ENCODE data around the gene MARCHF4.

MARCHF4 gene, protein sequence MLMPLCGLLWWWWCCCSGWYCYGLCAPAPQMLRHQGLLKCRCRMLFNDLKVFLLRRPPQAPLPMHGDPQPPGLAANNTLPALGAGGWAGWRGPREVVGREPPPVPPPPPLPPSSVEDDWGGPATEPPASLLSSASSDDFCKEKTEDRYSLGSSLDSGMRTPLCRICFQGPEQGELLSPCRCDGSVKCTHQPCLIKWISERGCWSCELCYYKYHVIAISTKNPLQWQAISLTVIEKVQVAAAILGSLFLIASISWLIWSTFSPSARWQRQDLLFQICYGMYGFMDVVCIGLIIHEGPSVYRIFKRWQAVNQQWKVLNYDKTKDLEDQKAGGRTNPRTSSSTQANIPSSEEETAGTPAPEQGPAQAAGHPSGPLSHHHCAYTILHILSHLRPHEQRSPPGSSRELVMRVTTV

DNA sequence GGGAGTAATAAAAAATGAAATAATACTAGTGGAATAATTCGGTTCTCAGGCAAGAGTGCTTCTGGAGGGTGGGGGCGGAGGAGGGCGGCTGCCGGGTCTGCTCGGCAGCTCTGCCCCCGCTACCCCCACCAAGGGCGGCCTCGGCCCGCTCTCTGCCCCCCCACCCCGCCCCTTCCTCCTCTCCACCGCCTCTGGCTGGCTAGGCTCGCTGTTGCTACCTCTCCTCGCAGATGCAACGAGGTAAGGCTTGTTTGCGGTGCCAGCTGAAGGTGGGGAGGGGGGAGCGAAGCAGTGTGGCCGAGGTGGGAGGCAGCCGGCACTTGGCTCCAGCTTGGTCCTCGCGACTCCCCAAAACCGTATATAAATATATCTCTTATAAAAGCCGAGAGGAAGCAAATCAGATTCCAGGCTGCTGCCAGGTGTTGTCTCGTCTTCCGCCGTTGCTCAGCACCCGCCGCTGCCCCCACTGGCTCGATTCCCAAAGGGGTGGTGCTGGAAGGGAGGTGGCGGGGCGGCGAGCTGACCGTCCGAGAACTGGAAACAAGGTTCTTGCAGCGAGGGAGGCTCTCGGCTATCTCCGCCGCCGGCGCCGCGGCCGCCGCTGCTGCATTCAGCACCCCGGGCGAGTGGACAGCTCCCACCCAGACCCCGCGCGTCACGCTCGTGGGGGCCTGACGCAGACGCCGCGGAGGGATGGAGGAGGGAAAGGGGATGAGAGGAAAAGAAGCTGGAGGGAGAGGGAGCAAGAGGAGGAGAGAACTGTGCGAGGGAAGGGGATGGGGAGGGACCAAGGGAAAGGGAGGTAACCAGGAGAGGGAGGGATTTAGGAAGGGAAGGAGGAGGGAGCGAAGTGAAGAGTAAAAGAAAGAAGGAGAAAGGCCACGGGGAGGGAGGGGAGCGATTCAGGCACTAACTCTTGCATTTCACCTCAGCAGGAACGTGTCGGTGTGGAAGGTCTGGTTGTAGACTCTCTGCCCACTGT, at the start of gene MARCHF4:
Gene MARCHF4 (minus strand): TSS at position 763 of the 982 bp plus-strand sequence. CDS start 2,223 bp downstream, outside the sequence.
- peak; percentile 24 for DNase-seq

DNA sequence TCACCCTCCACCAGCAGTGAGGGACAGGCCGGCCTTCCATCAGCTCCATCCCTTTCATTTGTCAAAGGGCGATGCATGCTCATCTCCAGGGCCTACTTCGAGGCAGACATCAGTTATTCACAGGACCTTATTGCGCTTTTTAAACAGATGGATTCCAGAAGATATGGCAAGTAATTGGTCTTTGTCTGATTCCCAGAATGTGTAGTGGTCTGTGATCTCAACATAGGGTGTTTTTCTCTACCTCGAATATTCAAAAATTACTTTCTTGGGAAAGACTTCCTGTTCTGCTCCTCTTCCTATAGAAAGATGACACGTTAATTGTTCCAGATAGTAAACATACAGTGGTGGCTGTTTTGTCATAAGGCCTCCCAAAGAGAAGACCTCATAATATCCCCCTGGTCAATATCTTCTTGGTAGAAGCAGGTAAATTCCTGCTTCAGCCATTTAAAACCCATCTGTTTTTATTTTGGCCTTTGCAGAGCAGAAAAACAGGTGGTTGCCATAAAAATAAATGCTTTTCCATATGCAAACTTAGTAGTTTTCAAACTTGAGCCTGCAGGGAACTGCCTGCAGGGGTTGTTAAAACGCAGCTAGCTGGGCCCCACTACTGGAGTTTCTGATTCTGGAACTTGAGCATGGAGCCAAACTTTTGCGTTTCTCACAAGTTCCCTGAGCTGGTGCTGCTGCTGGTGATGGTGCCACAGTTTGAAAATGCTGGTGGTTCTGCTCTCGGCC, 48.3 kb upstream of the MARCHF4 start:
- no peak for DNase-seq

DNA sequence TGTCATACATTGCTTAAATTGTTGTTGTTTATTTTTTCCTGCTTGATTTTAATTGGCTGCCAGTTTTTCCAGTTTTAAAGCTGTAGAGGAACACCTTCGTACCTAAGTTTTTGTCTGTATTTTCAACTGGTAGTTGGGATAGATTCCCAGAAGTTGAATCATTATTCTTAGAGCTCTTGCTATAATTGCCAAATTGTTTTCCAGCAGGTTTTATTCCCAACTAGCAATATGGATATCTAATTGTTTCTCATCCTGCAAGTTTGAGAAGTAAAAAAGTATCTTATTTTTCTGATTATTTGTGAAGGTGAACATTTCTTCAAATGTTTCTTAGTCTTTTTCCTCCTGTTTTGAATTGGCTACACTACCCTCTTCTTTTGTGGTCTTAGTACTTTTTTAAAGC, 46.7 kb upstream of the MARCHF4 start:
- no peak for DNase-seq

DNA sequence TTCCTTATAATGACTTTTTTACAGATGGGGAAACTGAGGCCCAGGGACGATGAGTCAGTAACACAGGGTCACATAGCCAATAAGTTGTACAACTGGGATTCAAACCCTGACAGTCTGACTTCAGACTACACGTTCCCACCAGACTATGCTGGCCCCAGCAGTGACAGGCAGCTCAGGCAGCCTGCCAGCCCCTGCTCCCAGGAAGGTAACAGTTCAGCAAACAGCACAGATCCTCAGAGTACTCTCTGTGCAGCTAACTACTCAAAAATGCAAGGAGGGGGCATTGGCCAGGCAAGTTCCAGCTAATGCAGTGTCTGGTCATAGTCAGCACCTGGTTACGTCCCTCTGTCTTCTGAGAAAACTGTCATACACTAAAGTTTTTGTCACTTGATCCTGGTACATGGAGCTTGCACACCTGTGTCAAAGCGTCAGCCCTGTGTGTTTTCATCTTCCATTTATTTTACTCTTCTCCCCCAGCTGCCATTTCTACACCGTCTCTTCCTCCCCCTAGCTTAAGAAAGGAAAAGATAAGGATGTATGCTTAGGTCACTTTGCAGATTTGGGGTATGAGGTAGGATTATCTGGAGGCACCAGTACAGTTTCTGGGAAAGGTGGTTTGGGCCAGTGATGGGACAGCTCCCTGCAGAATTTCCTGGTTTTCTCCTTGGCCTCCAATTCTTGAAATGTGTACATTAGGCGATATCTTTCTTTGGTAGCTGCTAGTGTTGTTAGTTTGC, 44.5 kb upstream of the MARCHF4 start:
- DNase-seq, result no peak

DNA sequence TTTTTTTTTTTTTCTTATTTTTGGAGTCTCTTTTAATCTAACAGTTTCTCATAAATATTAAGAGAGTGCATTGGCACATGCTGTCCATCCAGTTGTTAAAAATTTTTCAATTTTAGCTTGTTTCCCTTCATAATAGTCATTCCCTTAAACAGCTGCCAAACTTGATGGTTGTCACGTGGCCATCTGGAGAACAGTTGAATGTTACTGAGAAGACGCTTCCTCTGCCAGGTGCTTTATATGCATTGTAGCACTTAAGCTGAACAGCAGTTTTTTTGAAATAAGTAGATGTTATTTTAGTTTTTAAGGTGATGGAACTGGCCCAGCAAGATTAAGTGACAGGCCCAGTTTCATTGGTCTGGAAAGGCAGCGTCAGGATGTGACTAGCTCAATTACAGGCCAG, 43.3 kb upstream of the MARCHF4 start:
- no peak for DNase-seq

DNA sequence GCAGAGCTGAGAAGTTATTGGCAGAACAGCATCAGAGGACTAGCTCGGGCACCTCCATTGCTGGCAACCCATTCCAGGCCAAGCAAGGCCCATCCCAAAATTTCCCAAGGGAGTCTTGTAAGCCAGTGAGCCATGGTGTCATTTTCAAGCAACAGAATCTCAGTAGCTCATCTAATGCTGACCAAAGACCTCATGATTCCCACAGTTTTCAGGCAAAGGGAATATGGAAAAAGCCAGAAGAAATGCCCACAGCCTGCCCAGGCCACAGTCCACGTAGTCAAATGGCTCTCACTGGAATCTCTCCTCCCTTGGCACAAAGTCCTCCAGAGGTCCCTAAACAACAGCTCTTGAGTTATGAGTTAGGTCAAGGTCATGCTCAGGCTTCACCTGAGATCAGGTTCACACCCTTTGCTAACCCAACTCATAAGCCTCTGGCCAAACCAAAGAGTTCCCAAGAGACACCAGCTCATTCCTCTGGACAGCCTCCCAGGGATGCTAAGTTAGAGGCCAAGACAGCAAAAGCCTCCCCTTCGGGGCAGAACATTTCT, 42.6 kb upstream of the MARCHF4 start:
- DNase-seq, result no peak

DNA sequence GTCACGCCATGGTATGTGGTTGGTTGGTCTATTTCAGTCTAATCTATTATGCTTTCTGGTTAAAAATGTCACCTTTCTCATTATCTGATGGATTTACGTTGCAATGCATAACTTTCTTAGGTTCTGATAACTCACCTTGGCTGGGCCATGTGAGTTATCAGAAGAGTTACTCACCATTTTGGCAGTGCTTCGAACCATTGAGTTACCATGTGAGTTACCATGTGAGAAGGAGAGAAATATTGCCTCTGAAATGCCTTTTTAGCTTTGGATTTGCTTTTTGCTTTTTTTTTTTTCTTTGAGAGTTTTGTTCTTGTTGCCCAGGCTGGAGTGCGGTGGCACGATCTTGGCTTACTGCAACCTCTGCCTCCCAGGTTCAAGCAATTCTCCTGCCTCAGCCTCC, 41.6 kb upstream of the MARCHF4 start:
- no peak for DNase-seq

DNA sequence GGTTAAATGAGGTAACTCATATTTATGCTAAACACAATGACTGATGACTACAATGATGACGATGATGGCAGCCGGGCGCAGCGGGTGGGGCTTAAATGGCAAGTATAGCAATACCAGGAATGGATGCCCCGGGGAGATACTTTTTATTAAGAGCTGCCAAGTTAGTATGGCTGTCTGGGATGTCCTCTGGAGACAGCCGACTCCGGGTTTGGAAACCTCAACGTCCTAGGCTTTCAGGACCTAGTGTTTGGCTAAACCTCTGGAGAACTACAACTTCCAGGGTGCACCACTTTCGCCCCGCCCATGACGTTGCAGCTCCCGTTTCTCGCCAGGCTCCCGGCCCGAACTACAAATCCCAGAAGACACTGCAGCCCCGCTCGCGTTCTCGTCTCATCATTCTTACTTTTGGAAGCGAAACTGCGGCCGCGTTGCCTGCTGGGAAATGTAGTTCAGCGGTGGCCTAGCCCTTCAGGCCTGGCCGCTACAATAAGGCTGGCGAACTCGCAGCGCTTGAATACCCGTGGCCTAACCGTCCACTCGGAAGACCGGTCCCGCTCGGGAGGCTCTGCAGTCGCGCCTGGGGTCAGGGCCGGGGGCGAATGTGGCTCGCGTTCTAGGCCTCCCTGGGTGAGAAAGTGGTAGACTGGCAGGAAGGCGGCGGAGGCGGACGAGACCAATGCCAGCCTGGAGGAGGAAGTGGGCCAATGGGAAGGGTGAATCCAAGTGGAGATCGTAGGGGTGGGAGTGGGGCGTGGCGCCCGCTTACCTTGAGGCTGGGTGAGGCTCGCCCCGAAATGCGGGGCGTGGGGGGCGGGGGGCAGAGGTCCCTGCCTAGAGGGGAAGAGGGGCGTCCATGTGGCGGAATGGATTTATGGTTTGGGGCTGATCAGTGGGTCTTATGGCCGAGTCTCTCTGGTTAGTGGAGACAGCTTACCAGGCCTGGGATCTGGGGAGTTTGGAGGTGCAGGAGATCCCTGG, 40.0 kb upstream of the MARCHF4 start, which contains the start of gene SMARCAL1:
Gene SMARCAL1 (plus strand): TSS at position 463 of the 978 bp plus-strand sequence. CDS start 2,221 bp downstream, outside the sequence.
- peak; percentile 97 for DNase-seq

DNA sequence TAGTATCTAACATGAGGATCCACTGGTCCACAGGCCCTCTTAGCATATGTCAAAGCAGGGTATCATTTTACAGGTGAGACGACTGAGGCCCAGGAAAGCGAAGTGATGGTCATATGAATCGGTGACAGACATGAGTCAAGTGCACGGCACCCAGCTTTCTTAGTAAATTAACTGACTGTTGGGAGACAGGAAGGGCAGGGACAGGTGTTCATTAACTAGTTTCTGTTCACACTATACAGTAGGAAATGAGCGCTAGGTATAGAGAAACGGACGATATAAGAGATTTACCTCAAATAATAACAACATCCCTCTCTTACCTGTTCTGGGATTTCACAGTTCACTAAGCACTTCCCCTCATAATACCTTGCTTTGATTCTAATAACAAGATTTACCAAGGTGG, 38.3 kb upstream of the MARCHF4 start:
- no peak for DNase-seq

DNA sequence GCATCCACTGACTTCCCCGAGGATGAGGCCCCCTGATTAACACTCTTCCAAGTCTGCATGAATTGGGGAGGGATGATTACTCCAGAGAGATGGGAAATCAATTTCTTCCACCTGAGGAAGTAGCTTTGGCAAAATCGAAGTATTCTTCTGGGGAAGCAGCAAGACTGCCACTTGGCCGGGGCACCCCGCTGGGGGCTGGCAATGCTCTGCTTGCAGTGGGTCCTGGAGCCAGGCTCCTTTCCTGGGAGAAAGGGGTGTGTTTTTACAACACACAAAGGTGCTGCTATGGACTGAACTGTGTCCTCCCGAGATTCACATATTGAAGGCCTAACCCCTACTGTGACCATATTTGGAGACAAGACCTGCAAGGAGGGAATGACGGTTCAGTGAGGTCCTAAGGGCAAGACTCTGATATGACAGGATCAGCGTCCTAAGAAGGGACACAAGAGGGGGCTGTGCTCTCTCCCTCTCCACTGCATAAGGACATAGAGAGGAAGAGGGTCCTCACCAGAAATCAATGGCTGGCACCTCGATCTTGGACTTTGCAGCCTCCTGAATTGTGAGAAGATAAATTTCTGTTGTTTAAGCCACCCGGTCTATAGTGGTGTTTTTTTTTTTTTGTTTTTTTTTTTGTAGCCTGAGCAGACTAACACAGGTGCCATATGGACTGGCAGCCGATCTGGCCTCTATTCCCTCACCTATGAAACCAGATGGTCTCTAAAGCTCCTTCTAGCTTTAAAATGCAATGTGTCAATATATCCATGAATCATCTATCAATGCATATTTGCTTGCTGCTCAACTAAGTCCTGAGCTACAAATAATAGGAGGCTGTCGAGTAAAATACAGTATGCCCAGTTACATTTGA, 36.4 kb upstream of the MARCHF4 start:
- DNase-seq, result no peak

DNA sequence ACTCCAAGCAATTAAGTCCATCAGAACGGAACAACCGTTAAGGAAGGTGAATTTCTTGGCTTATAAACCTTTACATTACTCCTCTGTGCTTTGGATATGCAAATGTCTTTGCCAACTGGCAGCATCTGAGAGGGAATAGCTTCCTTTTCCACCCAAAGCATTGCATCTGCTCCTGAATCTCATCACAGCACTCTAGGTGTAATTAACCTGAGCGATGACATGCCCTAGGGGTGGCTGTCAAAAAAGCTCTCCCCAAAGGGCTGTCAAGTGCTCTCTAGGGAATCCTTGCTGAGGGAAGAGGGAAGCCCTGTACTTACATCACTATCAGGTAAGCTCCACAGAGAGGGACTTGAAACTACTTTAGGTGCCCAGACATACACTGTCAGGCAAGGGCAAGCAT, 34.5 kb upstream of the MARCHF4 start:
- DNase-seq, result no peak

DNA sequence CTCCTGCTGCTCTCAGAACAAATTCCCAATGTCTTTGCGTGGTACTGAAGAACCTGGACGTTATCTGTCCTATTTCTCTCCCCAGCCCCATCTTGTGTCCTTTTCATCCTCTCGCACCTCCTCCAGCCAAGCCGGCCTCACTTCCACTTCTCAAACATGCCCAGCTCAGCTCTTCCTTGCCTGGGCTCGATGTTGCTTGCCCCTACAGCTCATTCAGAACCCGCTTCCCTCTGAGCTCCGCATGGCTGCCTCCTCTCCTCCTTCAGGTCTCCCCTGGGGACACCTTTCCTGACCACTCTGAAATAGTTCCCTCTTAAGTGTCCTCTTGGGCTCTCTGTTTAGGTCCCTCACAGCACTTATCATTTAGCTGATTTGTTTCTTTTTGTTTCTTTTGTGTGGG, 33.3 kb upstream of the MARCHF4 start:
- DNase-seq, result no peak

DNA sequence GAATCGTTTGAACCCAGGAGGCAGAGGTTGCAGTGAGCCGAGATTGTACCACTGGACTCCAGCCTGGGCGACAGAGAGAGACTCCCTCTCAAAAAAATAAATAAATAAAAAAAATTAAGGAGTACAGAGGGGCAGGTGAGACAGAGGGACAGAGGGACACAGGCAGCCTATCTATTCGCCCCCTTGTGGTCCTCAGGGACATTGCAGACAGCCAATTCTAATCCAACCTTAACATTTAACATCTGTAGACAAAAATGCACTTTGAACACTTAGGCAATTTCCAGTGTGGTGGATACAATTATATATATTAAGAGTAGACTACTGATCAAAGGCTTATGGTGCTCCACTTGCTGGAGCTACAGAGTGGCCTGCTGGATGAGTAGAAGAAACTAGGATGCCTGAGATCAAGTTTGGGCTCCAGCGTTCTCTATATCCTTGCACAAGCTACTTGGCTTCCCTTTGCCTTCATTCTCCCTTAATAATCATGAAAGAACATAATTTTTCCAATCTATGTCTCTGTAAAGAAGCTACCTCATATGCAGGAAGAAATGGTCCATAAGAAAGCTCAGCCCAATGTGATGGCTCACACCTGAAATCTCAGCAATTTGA, 31.8 kb upstream of the MARCHF4 start:
- DNase-seq, result peak; percentile 25

DNA sequence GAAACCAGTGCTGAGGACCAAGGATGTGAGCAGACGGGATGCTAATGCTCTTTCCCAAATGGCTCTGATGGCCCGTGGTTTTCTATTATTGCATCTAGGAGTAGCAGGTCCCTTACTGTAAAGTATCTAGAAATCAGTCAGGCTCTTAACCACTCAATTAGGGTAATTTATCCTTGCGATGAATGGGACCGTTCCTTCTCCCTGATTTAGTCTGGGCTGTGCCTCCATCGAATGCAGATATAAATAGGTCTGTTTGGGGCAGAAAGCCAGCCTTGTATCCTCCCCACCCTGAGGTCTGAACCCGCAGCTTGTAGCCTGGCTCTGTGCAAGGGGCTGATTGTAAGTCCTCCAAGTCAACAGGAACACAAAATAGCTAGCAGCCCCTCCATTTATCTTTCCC, 30.5 kb upstream of the MARCHF4 start:
- no peak for DNase-seq

DNA sequence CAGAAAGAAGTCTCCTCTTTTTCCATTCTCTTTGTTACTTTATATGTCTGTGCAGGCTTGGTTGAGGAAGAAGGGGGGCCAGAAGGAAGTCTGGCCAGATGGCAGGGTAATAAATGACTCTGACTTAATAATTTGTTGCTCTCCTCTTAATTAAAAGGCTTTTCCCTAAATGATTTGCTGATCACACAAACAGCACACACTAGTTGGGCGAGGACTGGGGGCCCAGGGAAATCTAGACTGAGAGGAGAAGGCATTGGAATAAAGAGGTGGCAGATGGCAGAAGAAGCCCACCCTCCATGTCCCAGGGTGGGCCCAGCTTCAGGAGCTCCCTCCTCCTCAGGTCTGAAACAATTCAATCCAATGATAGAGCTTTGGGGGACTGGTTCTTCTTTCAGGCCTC, 27.3 kb upstream of the MARCHF4 start:
- DNase-seq, result no peak

DNA sequence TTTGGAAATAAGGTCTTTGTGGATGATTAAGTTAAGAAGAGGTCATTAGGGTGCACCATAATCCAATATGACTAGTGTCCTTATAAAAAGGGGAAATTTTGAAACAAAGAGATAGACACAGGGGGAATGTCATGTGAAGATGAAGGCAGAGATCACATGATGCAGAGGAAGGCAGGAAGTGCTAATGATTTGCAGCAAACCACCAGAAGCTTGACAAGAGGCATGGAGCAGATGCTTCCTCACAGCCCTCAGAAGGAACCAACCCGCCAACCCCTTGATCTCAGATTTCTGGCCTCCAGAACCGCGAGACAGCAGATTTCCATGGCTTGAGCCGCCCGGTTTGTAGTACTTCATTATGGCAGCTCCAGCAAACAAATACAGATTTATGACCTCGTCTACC, 22.6 kb upstream of the MARCHF4 start:
- no peak for DNase-seq

DNA sequence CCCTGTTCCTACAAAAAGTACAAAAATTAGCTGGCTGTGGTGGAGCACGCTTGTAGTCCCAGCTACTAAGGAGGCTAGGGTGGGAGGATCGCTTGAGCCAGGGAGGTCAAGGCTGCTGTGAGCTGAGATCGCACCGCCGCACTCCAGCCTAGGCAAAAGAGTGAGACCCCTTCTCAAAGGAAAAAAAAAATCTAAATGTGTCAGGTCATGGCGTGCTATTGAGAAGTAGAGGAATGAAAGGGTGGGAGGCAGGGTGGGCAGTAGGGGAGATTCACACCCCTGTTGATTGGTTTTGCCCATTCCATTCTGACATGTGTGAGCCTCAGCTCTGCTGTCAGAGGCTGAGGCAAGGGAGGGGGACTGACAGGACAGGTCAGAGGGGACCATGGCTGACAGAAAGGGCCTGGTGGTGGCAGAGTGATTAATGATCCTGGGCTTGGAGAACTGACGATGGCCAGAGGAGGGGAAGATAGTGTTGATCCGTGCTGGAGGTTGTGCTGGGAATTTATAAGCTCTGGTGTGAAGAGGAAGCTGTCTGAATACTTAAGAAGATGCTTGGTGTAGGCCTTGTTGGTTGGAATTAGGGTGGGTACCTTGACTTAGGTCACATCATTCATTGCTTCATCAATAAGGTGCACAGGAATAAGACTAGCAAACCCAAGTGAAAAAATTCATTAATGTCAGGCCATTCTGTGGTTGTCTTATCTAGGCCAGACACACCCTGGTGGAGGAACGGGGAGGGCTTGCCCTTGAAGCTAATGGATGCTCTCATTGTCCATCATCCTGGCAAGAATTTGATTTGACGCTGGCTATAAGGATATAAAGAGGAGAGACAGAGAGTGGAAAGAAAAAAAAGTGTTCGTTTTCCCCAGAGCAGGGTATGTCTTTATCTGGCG, 20.9 kb upstream of the MARCHF4 start:
- DNase-seq, result no peak

DNA sequence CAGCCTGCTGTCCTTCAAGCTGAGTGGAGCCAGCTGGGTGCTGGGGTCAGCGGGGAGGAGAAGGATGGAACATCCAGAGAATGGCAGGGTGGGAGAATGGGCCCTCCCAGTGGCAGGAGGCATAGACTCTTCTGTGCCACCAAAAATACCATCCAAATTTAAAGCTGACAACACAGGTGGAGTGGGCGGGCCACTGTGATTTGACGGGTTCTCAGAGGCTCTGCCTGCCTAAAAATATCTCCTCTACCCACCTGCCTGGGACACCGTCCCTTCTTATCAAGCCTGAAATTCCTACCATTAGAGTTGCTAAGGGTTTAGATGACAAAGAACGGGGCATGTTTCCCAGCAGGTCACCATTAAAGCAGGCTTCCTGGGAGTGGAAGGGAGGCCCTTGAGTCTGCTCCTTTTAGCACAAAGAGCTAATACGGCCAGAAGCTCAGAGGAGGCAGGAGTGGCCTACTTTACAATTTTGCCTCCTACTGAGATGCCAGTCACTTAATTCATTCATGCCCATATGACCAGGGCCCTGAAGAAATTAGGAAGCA, 19.8 kb upstream of the MARCHF4 start:
- DNase-seq, result no peak

Measured in CD4-positive, alpha-beta T cell treated with Interleukin-15 for 1 hour (primary cell).